ENCODE measurements around the gene DYNC2H1.
"Not testable (repeated sequence)": the region's sequence is repeated elsewhere in the genome, so short reads cannot be mapped to it uniquely, and the experiment has no call there.

Gene DYNC2H1

DNA sequence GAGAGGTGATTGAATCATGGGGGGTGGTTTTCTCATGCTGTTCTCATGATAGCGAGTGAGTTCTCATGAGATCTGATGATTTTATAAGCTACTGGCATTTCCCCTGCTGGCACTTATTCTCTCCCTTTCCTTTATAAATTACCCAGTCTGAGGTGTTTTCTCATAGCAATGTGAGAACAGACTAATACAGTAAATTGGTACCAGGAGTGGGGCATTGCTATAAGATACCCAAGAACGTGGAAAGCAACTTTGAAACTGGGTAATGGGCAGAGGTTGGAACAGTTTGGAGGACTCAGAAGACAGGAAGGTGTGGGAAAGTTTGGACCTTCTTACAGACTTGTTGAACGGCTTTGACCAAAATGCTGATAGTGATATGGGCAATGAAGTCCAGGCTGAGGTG lies 265.0 kb downstream of the DYNC2H1 start:
- not testable (repeated sequence) for DNase-seq

- no peak for DNase-seq
Observed at GRCh38 chr11:103378931-103379330, 269.7 kb downstream of the DYNC2H1 start.

- no peak for DNase-seq
Observed at GRCh38 chr11:103380031-103380430, 270.8 kb downstream of the DYNC2H1 start.

GRCh38 chr11:103384652-103385051 lies 275.4 kb downstream of the DYNC2H1 start:
- DNase-seq: no peak

GRCh38 chr11:103395612-103396011 lies 286.4 kb downstream of the DYNC2H1 start:
- no peak for DNase-seq

- DNase-seq: no peak
Observed at GRCh38 chr11:103396237-103396636, 287.0 kb downstream of the DYNC2H1 start.

GRCh38 chr11:103397369-103397768 lies 288.1 kb downstream of the DYNC2H1 start:
- no peak for DNase-seq

DNA sequence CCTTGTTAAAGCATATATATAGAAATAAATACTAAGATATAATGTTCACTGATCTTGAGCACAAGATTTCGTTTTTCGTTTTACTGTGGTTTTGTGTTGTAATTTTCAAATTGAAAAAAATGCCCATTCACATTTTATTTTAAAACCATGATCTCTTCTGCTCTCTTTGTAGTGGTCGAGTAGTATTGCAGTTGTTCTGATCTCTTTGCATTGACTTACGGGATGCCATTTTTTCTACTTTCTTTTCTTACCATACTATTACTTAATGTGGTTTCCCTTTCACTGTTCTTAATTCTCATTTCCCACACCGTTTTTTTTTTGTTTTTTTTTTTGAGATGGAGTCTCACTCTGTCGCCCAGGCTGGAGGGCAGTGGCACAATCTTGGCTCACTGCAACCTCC lies 289.6 kb downstream of the DYNC2H1 start:
- no peak for DNase-seq

- no peak for DNase-seq
Observed at GRCh38 chr11:103406357-103406756, 297.1 kb downstream of the DYNC2H1 start.

GRCh38 chr11:103407641-103408040 lies 298.4 kb downstream of the DYNC2H1 start:
- no peak for DNase-seq

GRCh38 chr11:103413266-103413888 lies 304.2 kb downstream of the DYNC2H1 start:
- DNase-seq: no peak

DNA sequence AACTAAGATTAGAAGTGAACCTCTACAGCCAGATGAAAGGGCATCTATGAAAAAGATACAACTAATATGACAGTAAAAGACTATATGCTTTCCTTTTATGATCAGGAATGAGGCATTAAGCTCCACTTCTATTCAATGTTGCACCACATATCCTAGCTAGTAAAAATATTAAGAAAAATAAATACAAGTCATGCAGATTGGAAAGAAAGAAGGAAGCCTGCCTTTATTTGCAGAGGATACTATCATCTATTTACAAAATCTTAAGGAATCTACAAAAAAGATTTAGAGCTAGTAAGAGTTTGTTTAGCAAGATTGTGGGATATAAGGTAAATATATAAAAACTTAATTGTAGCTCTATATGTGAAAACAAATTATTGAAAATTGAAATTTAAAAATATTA lies 308.8 kb downstream of the DYNC2H1 start:
- no peak for DNase-seq

DNA sequence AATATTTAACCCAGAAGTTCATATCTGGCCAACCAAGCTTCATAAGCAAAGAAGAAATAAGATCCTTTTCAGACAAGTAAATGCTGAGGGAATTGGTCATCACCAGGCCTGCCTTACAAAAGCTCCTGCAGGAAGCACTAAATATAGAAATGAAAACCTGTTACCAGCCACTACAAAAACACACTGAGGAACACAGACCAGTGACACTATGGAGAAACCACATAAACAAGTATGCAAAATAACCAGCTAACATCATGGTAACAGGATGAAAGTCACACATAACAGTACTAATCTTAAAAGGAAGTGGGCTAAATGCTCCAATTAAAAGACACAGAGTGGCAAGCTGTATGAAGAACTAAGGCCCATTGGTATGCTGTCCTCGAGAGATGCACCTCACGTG lies 311.4 kb downstream of the DYNC2H1 start:
- DNase-seq: no peak

- no peak for DNase-seq
Observed at GRCh38 chr11:103433386-103434072, 324.3 kb downstream of the DYNC2H1 start.

DNA sequence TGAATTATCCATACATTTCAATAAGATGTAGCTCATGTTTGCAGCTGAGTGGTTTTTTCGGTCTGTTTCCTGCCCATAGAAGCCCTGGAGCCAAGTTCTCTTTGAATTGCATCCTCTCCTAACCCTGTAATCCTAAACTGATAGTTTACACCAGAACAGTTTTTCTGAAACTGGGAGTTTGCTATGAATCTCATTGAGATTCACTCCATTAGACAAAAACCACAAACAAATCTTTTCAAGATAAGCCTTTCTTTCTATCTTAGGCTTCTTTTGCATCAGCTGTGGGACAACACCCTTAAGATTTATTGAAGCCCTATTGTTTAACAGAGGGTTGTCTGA lies 324.8 kb downstream of the DYNC2H1 start:
- DNase-seq: no peak

GRCh38 chr11:103436131-103436770 lies 327.0 kb downstream of the DYNC2H1 start:
- no peak for DNase-seq

- DNase-seq: no peak
Observed at GRCh38 chr11:103441021-103441420, 331.8 kb downstream of the DYNC2H1 start.

- no peak for DNase-seq
Observed at GRCh38 chr11:103448966-103449365, 339.7 kb downstream of the DYNC2H1 start.

- no peak for DNase-seq
Observed at GRCh38 chr11:103450241-103450640, 341.0 kb downstream of the DYNC2H1 start.

DNA sequence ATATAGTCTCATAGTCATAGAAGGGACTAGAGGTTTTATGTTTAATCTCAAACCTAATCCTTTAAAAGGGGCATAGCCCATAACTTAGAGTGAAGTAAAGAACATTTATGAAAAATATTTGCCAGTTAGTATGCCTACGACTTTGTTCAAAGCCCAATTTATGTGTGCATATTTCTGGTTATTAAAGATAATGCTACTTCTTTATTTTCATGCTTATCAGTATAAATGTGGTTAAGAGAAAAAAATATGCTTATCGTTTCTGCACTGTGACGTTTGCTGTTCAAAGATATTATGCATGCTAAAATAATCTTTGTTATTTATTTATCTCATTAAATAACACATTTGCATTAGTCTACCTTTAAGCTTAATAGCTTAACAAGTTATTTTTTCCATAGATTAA lies 343.9 kb downstream of the DYNC2H1 start:
- no peak for DNase-seq

GRCh38 chr11:103453915-103454709 lies 344.9 kb downstream of the DYNC2H1 start:
- DNase-seq: no peak

- no peak for DNase-seq
Observed at GRCh38 chr11:103464420-103464819, 355.2 kb downstream of the DYNC2H1 start.

GRCh38 chr11:103465555-103466140 lies 356.4 kb downstream of the DYNC2H1 start:
- DNase-seq: no peak

All from CD4-positive, alpha-beta T cell treated with Interleukin-17A for 4 hours (primary cell).